Measurements from ENCODE around the gene SDHA.
"Not testable (repeated sequence)": the region's sequence is repeated elsewhere in the genome, so short reads cannot be mapped to it uniquely, and the experiment has no call there.

The SDHA gene

GRCh38 chr5:186091-187041 lies 31.8 kb upstream of the SDHA start:
- no peak for DNase-seq

- no peak for DNase-seq
Observed at GRCh38 chr5:187042-187431, 31.1 kb upstream of the SDHA start.

- DNase-seq = no peak
Observed at GRCh38 chr5:187617-188451, 30.3 kb upstream of the SDHA start.

GRCh38 chr5:188488-189481 lies 29.3 kb upstream of the SDHA start:
- DNase-seq = peak; percentile 80

GRCh38 chr5:189486-189885 lies 28.6 kb upstream of the SDHA start:
- no peak for DNase-seq

- DNase-seq = no peak
Observed at GRCh38 chr5:189976-190365, 28.1 kb upstream of the SDHA start.

- no peak for DNase-seq
Observed at GRCh38 chr5:190366-191035, 27.6 kb upstream of the SDHA start.

- no peak for DNase-seq
Observed at GRCh38 chr5:191036-191948, 26.8 kb upstream of the SDHA start, which contains the start of gene LRRC14B. Gene LRRC14B (plus strand): TSS chr5:191495. CDS start chr5:191539, 44 bp downstream.

GRCh38 chr5:191949-192690 lies 26.0 kb upstream of the SDHA start:
- DNase-seq = no peak

- DNase-seq = no peak
Observed at GRCh38 chr5:192691-192969, 25.5 kb upstream of the SDHA start.

- DNase-seq = no peak
Observed at GRCh38 chr5:192970-193831, 24.9 kb upstream of the SDHA start.

- DNase-seq = no peak
Observed at GRCh38 chr5:194102-194501, 24.0 kb upstream of the SDHA start.

GRCh38 chr5:194603-195209 lies 23.4 kb upstream of the SDHA start:
- DNase-seq = no peak

GRCh38 chr5:195401-196160 lies 22.5 kb upstream of the SDHA start:
- no peak for DNase-seq

- DNase-seq = no peak
Observed at GRCh38 chr5:196350-196749, 21.8 kb upstream of the SDHA start.

- DNase-seq = not testable (repeated sequence)
Observed at GRCh38 chr5:197031-197430, 21.1 kb upstream of the SDHA start.

GRCh38 chr5:197892-198489 lies 20.1 kb upstream of the SDHA start:
- DNase-seq = no peak

Measured in fibroblast of skin of right biceps (primary cell).